PC-3 (cell line): ENCODE measurements around the gene ZFP36L1.

Experiments
- EZH2 ChIP-seq: fragments of 300-600 bp; sonication (generic); IDR thresholded peaks from one replicate; pipeline ENCODE4 v1.6.1; 2017; ENCODE audit warnings: antibody characterized with exemption, mild to moderate bottlenecking, low read length; ENCODE audit not compliant: unreplicated experiment
- TF ChIP-seq, protein P1 (sequence below): fragments of 300-600 bp; sonication (generic); conservative IDR thresholded peaks from 2 replicates; pipeline ENCODE4 v1.5.1; 2017; ENCODE audit warnings: antibody characterized with exemption, low read depth, mild to moderate bottlenecking, low read length

DNA sequence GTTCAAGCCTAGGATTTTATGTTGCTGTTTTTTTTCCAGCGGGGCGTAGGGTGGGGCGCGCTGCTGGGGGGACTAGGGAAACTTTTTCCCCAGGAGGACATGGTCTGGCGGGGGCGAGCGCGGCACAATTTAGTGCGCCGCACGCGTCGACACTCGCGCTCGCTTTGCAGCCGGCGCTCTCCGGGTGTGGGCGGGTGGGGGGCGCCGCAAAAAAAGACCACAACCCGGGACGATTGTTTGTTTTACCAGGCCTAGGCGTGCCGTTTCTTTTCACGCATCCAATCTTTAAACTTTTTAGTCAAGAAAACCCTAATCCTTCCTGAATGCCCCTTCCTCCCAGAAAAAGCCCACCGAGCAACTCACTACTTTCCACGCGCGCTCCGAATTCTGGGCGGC, 865 bp upstream of the ZFP36L1 start:
- TF ChIP-seq, protein P1, sequence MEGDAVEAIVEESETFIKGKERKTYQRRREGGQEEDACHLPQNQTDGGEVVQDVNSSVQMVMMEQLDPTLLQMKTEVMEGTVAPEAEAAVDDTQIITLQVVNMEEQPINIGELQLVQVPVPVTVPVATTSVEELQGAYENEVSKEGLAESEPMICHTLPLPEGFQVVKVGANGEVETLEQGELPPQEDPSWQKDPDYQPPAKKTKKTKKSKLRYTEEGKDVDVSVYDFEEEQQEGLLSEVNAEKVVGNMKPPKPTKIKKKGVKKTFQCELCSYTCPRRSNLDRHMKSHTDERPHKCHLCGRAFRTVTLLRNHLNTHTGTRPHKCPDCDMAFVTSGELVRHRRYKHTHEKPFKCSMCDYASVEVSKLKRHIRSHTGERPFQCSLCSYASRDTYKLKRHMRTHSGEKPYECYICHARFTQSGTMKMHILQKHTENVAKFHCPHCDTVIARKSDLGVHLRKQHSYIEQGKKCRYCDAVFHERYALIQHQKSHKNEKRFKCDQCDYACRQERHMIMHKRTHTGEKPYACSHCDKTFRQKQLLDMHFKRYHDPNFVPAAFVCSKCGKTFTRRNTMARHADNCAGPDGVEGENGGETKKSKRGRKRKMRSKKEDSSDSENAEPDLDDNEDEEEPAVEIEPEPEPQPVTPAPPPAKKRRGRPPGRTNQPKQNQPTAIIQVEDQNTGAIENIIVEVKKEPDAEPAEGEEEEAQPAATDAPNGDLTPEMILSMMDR = no peak
- TF ChIP-seq EZH2 = no peak
